A549 (cell line): ENCODE measurements around the gene SVIL. TPM values are rescaled to one million over a fixed set of nuclear protein-coding genes. Genes with fewer than 3 reads are reported as not detected.

Experiments
- CBX8 ChIP-seq: fragments of 200-600 bp; sonication (generic); IDR thresholded peaks from 2 replicates; pipeline ENCODE4 v1.6.1; 2016
- CEBPB ChIP-seq, 2 experiments: fragments of >200 bp in 1 of 2; sonication (Bioruptor Twin) in 1 of 2; formaldehyde crosslinking in 1 of 2; IDR thresholded peaks; 2 replicates each; pipeline ENCODE4 v1.6.1; 2012 to 2016
- CHD2 ChIP-seq: fragments of 150-350 bp; IDR thresholded peaks from 2 replicates; pipeline ENCODE4 v1.6.1; 2014; ENCODE audit warnings: low read length; ENCODE audit not compliant: partially characterized antibody
- CHD4 ChIP-seq: fragments of 200-600 bp; sonication (generic); IDR thresholded peaks from 2 replicates; pipeline ENCODE4 v1.6.1; 2016; ENCODE audit warnings: antibody characterized with exemption, mild to moderate bottlenecking, borderline replicate concordance
- EP300 ChIP-seq, 2 experiments: fragments of >200 bp; sonication (Bioruptor Twin); formaldehyde crosslinking; IDR thresholded peaks; 2 replicates in 1 of 2; 3 replicates in 1 of 2; pipeline ENCODE4 v1.6.1; 2016 to 2017
- ESRRA ChIP-seq: fragments of 150-350 bp; IDR thresholded peaks from 2 replicates; pipeline ENCODE4 v1.6.1; 2014; ENCODE audit warnings: mild to moderate bottlenecking, low read length, borderline replicate concordance
- FOSB ChIP-seq: fragments of 250-450 bp; sonication (Bioruptor Pico); IDR thresholded peaks from 2 replicates; pipeline ENCODE4 v1.5.0; 2020; ENCODE audit warnings: mild to moderate bottlenecking, moderate library complexity
- FOXS1 ChIP-seq: fragments of 250-450 bp; sonication (Bioruptor Pico); IDR thresholded peaks from 2 replicates; pipeline ENCODE4 v1.5.0; 2020; ENCODE audit warnings: mild to moderate bottlenecking, moderate library complexity
- HDAC2 ChIP-seq: fragments of 200-600 bp; sonication (generic); IDR thresholded peaks from 2 replicates; pipeline ENCODE4 v1.6.1; 2016
- HEYL ChIP-seq: fragments of 250-450 bp; sonication (Bioruptor Pico); IDR thresholded peaks from 2 replicates; pipeline ENCODE4 v1.8.0; 2021; ENCODE audit warnings: mild to moderate bottlenecking, moderate library complexity
- HOXA7 ChIP-seq: fragments of 250-450 bp; sonication (Bioruptor Pico); IDR thresholded peaks from 2 replicates; pipeline ENCODE4 v1.5.0; 2020; ENCODE audit warnings: mild to moderate bottlenecking, moderate library complexity
- HOXB5 ChIP-seq: fragments of 250-450 bp; sonication (Bioruptor Pico); IDR thresholded peaks from 2 replicates; pipeline ENCODE4 v1.5.0; 2020; ENCODE audit warnings: mild to moderate bottlenecking, moderate library complexity
- JUN ChIP-seq, 2 experiments: fragments of >200 bp; sonication (Bioruptor Twin); formaldehyde crosslinking; IDR thresholded peaks; 2 replicates in 1 of 2; 3 replicates in 1 of 2; pipeline ENCODE4 v1.6.1; 2016 to 2017
- JUNB ChIP-seq: fragments of >200 bp; sonication (Bioruptor Twin); formaldehyde crosslinking; IDR thresholded peaks from 2 replicates; pipeline ENCODE4 v1.6.1; 2016
- MAFK ChIP-seq: fragments of 450-650 bp; IDR thresholded peaks from 2 replicates; pipeline ENCODE4 v1.6.1; 2014; ENCODE audit not compliant: partially characterized antibody
- MAZ ChIP-seq: fragments of 150-350 bp; IDR thresholded peaks from 2 replicates; pipeline ENCODE4 v1.6.1; 2014; ENCODE audit warnings: antibody characterized with exemption, low read depth, low read length, borderline replicate concordance
- NFE2L2 ChIP-seq: fragments of 150-350 bp; conservative IDR thresholded peaks from 2 replicates; pipeline ENCODE4 v1.6.1; 2014; ENCODE audit warnings: low read length
- NPAS2 ChIP-seq: fragments of 250-450 bp; sonication (Bioruptor Pico); IDR thresholded peaks from 2 replicates; pipeline ENCODE4 v1.8.0; 2022; ENCODE audit warnings: mild to moderate bottlenecking, moderate library complexity, borderline replicate concordance
- PHF8 ChIP-seq: fragments of 200-600 bp; sonication (generic); IDR thresholded peaks from 2 replicates; pipeline ENCODE4 v1.6.1; 2016; ENCODE audit warnings: low read depth, mild to moderate bottlenecking, antibody characterized with exemption, moderate library complexity, borderline replicate concordance
- POLR2A ChIP-seq: IDR thresholded peaks from 2 replicates; pipeline ENCODE4 v1.6.1; 2012; ENCODE audit warnings: mild to moderate bottlenecking, low read length
- POLR2AphosphoS2 ChIP-seq: conservative IDR thresholded peaks from 2 replicates; pipeline ENCODE4 v1.6.1; 2012; ENCODE audit warnings: low read length, improper control_type of control experiment, inconsistent platforms
- RAD21 ChIP-seq, 2 experiments: fragments of >200 bp in 1 of 2; sonication (Bioruptor Twin) in 1 of 2; formaldehyde crosslinking in 1 of 2; IDR thresholded peaks in 1 of 2; conservative IDR thresholded peaks in 1 of 2; 2 replicates in 1 of 2; 3 replicates in 1 of 2; pipeline ENCODE4 v1.6.1; 2012 to 2018; ENCODE audit warnings: inconsistent platforms in 1 of 2
- RARB ChIP-seq: fragments of 250-450 bp; sonication (Bioruptor Pico); IDR thresholded peaks from 2 replicates; pipeline ENCODE4 v1.8.0; 2021; ENCODE audit warnings: mild to moderate bottlenecking, moderate library complexity
- RCOR1 ChIP-seq: fragments of 150-350 bp; IDR thresholded peaks from 2 replicates; pipeline ENCODE4 v1.6.1; 2014; ENCODE audit warnings: antibody characterized with exemption, low read length, low read depth
- RNF2 ChIP-seq: fragments of 200-600 bp; sonication (generic); IDR thresholded peaks from 2 replicates; pipeline ENCODE4 v1.6.1; 2016; ENCODE audit warnings: low read depth, mild to moderate bottlenecking, antibody characterized with exemption, moderate library complexity, borderline replicate concordance
- TFCP2L1 ChIP-seq: fragments of 250-450 bp; sonication (Bioruptor Pico); IDR thresholded peaks from 2 replicates; pipeline ENCODE4 v1.5.0; 2021; ENCODE audit warnings: mild to moderate bottlenecking
- TP53 ChIP-seq: fragments of 250-450 bp; sonication (Bioruptor Pico); IDR thresholded peaks from 2 replicates; pipeline ENCODE4 v1.5.0; 2021; ENCODE audit warnings: mild to moderate bottlenecking, moderate library complexity
- ZC3H11A ChIP-seq: fragments of 450-650 bp; IDR thresholded peaks from 2 replicates; pipeline ENCODE4 v1.6.1; 2014; ENCODE audit warnings: antibody characterized with exemption, mild to moderate bottlenecking
- ZFP36 ChIP-seq: fragments of 450-650 bp; IDR thresholded peaks from 2 replicates; pipeline ENCODE4 v1.6.1; 2014; ENCODE audit warnings: borderline replicate concordance; ENCODE audit not compliant: partially characterized antibody
- ZSCAN20 ChIP-seq: fragments of 250-450 bp; sonication (Bioruptor Pico); IDR thresholded peaks from 2 replicates; pipeline ENCODE4 v1.8.0; 2022; ENCODE audit warnings: mild to moderate bottlenecking, moderate library complexity
- polyA plus RNA-seq, 4 experiments: library from polyadenylated mRNA; depleted of rRNA in 3 of 4; stranded (reverse); fragments of >200 nt; fragmentation: RNase III in 1 of 4; extraction: RNeasy Plus Mini Kit Qiagen cat#74134 plus additional on column Dnase treatment in 1 of 4; gene quantifications; 2 replicates in 3 of 4; 3 replicates in 1 of 4; pipeline ENCODE4 v1.2.3, GENCODE V29; 2011 to 2017
- TF ChIP-seq, protein P1 (sequence below): fragments of 150-350 bp; IDR thresholded peaks from 2 replicates; pipeline ENCODE4 v1.6.1; 2014; ENCODE audit warnings: low read depth, mild to moderate bottlenecking, low read length
- TF ChIP-seq, protein P2 (sequence below): IDR thresholded peaks from 2 replicates; pipeline ENCODE4 v1.6.1; 2012; ENCODE audit warnings: low read depth, borderline replicate concordance
- TF ChIP-seq, protein P3 (sequence below): fragments of 200-600 bp; sonication (generic); IDR thresholded peaks from 2 replicates; pipeline ENCODE4 v1.6.1; 2016; ENCODE audit warnings: antibody characterized with exemption, mild to moderate bottlenecking, moderate library complexity
- TF ChIP-seq, protein P4 (sequence below): fragments of 450-650 bp; IDR thresholded peaks from 2 replicates; pipeline ENCODE4 v1.6.1; 2014; ENCODE audit warnings: antibody characterized with exemption
- TF ChIP-seq, protein P5 (sequence below): fragments of 250-450 bp; sonication (Bioruptor Pico); IDR thresholded peaks from 2 replicates; pipeline ENCODE4 v1.5.0; 2020; ENCODE audit warnings: low read depth, mild to moderate bottlenecking, moderate library complexity
- TF ChIP-seq, protein P6 (sequence below): fragments of >200 bp; sonication (Bioruptor Twin); formaldehyde crosslinking; IDR thresholded peaks from 3 replicates; pipeline ENCODE4 v1.5.1; 2016

SVIL gene
- polyA plus RNA-seq, 2 of the 4 experiments (the other 2 are of a cell fraction) = 12.0 to 20.4 TPM

DNA sequence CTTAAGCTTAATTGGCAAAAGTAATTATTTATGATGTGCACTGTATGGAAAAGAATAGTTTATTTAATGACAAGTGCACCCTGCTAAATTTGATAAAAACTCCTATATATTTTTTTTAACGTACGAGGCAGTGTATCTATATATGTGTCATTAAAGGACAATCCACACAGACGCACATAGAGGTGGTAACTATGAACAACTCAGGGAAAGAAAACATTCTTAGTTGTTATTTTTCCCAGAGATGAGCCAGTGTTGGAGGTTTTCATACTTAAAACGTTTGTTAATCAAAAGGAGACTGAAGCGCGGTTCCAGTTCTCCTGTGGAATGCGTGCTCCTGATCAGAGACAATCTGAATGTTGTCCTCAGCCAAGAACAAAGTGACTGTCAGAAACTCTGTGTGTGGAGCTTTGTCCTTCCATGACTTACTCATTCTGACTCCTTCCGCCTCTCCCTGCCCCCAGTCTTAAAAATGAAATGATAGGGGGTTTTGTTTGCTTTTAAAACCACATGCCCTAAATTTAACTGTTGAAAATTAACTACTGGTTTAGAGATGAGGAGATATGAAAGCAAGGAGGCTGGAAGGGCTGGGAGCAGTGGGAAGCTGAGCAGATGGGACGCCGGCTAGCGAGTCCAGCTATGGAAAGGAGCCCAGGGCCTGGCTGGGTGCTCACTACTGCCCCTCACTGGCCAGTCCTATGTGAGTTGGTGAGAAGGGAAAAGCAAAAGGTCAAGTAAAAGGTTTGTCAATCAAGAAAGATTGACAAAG, 99.6 kb downstream of the SVIL start (continued):
- TF ChIP-seq, protein P1, sequence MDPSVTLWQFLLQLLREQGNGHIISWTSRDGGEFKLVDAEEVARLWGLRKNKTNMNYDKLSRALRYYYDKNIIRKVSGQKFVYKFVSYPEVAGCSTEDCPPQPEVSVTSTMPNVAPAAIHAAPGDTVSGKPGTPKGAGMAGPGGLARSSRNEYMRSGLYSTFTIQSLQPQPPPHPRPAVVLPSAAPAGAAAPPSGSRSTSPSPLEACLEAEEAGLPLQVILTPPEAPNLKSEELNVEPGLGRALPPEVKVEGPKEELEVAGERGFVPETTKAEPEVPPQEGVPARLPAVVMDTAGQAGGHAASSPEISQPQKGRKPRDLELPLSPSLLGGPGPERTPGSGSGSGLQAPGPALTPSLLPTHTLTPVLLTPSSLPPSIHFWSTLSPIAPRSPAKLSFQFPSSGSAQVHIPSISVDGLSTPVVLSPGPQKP = no peak
- TF ChIP-seq PHF8 = no peak
- no peak for TF ChIP-seq FOXS1 (CRISPR knock-in tag)
- no peak for TF ChIP-seq TFCP2L1 (CRISPR knock-in tag)
- TF ChIP-seq CHD2 = no peak
- no peak for TF ChIP-seq ZSCAN20 (CRISPR knock-in tag)
- no peak for TF ChIP-seq CBX8
- no peak for TF ChIP-seq EP300 (IDR thresholded peaks at IDR 0.05)
- no peak for TF ChIP-seq HDAC2
- TF ChIP-seq HEYL (CRISPR knock-in tag) = no peak
- TF ChIP-seq, protein P2, sequence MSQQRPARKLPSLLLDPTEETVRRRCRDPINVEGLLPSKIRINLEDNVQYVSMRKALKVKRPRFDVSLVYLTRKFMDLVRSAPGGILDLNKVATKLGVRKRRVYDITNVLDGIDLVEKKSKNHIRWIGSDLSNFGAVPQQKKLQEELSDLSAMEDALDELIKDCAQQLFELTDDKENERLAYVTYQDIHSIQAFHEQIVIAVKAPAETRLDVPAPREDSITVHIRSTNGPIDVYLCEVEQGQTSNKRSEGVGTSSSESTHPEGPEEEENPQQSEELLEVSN = no peak
- TF ChIP-seq ESRRA = no peak
- no peak for TF ChIP-seq RNF2
- TF ChIP-seq CEBPB (IDR thresholded peaks at IDR 0.05) = no peak
- TF ChIP-seq NPAS2 = no peak
- TF ChIP-seq ZC3H11A = no peak
- no peak for TF ChIP-seq HOXB5 (CRISPR knock-in tag)
- TF ChIP-seq MAZ = no peak
- TF ChIP-seq JUN (IDR thresholded peaks at IDR 0.05) = no peak
- TF ChIP-seq JUNB = peak; percentile 41; the same call in 1 of the 2 replicates
- TF ChIP-seq, protein P3, sequence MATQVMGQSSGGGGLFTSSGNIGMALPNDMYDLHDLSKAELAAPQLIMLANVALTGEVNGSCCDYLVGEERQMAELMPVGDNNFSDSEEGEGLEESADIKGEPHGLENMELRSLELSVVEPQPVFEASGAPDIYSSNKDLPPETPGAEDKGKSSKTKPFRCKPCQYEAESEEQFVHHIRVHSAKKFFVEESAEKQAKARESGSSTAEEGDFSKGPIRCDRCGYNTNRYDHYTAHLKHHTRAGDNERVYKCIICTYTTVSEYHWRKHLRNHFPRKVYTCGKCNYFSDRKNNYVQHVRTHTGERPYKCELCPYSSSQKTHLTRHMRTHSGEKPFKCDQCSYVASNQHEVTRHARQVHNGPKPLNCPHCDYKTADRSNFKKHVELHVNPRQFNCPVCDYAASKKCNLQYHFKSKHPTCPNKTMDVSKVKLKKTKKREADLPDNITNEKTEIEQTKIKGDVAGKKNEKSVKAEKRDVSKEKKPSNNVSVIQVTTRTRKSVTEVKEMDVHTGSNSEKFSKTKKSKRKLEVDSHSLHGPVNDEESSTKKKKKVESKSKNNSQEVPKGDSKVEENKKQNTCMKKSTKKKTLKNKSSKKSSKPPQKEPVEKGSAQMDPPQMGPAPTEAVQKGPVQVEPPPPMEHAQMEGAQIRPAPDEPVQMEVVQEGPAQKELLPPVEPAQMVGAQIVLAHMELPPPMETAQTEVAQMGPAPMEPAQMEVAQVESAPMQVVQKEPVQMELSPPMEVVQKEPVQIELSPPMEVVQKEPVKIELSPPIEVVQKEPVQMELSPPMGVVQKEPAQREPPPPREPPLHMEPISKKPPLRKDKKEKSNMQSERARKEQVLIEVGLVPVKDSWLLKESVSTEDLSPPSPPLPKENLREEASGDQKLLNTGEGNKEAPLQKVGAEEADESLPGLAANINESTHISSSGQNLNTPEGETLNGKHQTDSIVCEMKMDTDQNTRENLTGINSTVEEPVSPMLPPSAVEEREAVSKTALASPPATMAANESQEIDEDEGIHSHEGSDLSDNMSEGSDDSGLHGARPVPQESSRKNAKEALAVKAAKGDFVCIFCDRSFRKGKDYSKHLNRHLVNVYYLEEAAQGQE = no peak
- TF ChIP-seq, protein P4, sequence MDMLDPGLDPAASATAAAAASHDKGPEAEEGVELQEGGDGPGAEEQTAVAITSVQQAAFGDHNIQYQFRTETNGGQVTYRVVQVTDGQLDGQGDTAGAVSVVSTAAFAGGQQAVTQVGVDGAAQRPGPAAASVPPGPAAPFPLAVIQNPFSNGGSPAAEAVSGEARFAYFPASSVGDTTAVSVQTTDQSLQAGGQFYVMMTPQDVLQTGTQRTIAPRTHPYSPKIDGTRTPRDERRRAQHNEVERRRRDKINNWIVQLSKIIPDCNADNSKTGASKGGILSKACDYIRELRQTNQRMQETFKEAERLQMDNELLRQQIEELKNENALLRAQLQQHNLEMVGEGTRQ = no peak
- TF ChIP-seq RARB (CRISPR knock-in tag) = no peak
- TF ChIP-seq TP53 (CRISPR knock-in tag) = no peak
- TF ChIP-seq, protein P5, sequence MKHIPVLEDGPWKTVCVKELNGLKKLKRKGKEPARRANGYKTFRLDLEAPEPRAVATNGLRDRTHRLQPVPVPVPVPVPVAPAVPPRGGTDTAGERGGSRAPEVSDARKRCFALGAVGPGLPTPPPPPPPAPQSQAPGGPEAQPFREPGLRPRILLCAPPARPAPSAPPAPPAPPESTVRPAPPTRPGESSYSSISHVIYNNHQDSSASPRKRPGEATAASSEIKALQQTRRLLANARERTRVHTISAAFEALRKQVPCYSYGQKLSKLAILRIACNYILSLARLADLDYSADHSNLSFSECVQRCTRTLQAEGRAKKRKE (CRISPR knock-in tag) = no peak
- no peak for TF ChIP-seq ZFP36
- no peak for TF ChIP-seq FOSB (CRISPR knock-in tag)
- TF ChIP-seq, protein P6, sequence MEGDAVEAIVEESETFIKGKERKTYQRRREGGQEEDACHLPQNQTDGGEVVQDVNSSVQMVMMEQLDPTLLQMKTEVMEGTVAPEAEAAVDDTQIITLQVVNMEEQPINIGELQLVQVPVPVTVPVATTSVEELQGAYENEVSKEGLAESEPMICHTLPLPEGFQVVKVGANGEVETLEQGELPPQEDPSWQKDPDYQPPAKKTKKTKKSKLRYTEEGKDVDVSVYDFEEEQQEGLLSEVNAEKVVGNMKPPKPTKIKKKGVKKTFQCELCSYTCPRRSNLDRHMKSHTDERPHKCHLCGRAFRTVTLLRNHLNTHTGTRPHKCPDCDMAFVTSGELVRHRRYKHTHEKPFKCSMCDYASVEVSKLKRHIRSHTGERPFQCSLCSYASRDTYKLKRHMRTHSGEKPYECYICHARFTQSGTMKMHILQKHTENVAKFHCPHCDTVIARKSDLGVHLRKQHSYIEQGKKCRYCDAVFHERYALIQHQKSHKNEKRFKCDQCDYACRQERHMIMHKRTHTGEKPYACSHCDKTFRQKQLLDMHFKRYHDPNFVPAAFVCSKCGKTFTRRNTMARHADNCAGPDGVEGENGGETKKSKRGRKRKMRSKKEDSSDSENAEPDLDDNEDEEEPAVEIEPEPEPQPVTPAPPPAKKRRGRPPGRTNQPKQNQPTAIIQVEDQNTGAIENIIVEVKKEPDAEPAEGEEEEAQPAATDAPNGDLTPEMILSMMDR = peak; percentile 76
- no peak for TF ChIP-seq NFE2L2
- TF ChIP-seq RCOR1 = no peak
- TF ChIP-seq POLR2A = no peak
- TF ChIP-seq HOXA7 (CRISPR knock-in tag) = no peak
- TF ChIP-seq MAFK = no peak
- TF ChIP-seq CHD4 = no peak
- peak; percentile 23 to 46; a peak in 2 of 5 replicates for TF ChIP-seq RAD21 (conservative IDR thresholded peaks at IDR 0.05 in 1 of 2, IDR thresholded peaks at IDR 0.05 in 1 of 2)
- no peak for TF ChIP-seq POLR2AphosphoS2
